ENCODE results near the gene CAMP. TPM values are rescaled to one million over a fixed set of nuclear protein-coding genes. Genes with fewer than 3 reads are reported as not detected.

CAMP gene
- total RNA-seq, 1 experiment from 2014 or later = not detected

DNA sequence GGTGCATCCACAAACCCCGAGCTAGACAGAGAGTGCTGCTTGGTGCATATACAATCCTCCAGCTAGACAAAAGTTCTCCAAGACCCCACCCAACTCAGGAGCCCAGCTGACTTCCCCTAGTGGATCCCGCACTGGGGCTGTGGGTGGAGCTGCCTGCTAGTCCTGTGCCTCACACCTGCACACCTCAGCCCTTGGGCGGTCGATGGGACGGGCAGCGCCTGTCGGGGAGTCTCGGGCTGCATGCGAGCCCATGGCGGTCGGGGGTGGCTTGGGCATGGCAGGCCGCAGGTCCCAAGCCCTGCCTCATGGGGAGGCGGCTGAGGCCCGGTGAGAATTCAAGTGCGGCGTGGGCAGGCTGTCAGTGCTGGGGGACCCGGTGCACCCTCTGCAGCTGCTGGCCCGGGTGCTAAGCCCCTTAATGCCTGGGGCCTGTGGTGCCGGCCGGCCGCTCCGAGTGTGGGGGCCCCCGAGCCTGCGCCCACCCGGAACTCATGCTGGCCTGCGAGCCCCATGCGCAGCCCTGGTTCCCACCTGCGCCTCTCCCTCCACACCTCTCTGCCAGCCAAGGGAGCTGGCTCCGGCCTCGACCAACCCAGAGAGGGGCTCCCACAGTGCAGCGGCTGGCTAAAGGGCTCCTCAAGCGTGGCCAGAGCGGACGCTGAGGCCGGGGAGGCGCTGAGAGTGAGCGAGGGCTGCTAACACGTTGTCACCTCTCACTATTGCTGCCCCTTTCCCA is 48.6 kb downstream of the CAMP start:
- Histone ChIP-seq H3K27me3 (no peaks in the 10 kb centered on the region), H3K9me3 (no peaks in the 10 kb centered on the region), H3K4me3 (no peak overlapping the region), H3K36me3 (no peaks in the 10 kb centered on the region)
- no peak for DNase-seq

DNA sequence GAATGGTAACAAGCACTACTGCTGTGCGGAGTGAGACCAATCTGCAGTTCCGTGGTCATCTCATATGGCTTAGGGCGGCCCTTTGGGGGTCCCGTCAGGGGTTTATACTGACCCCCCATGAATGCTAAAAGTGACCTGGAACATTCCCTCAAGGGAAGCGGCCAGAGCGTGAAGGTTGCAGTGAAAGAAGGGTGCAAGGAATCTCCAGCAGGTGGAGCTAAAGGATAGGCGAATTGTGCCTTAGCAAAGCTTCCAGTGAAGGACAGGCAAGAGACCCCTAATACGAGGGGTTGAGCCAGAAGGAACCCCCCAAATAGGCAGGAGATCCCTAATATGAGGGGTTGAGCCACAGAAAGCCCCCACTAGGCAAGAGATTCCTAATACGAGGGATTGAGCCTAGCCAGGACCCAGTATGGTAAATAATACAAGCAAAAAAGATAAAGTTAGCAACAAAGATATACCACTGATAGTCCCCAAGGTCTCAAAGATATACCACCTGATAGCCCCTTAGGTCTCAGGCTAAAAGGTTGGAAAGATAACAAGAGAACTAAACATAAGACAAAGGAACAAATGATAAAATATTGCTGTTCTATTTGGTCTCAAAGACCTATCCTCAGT is 50.4 kb downstream of the CAMP start:
- Histone ChIP-seq H3K4me3 (no peak overlapping the region), H3K9me3 (no peaks in the 10 kb centered on the region), H3K36me3 (no peaks in the 10 kb centered on the region), H3K27me3 (no peaks in the 10 kb centered on the region)
- DNase-seq = peak; percentile 11

DNA sequence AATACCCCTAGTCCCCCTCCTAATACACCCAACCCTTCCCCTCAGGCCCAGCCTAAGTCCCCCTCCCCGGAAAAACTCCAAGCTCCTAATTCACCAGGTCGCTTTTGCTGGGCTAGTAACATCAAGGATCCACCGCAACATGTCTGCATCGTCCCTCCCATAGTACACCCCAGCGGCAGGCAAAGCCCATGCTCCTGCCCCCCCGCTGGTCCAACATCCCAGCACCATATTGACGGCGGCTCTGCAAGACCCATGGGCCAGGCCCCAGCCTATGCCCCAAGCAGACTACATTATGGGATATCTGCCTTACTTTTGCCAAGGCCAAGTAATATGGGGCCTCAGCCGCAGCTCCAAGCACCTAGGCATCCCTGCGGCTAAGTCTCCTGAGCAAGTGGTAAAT is 51.2 kb downstream of the CAMP start:
- no peaks in the 10 kb centered on the region for H3K9me3 ChIP-seq
- H3K4me3 ChIP-seq = no peak overlapping the region
- no peaks in the 10 kb centered on the region for H3K27me3 ChIP-seq
- no peak for DNase-seq
- H3K36me3 ChIP-seq = no peaks in the 10 kb centered on the region

Other genes with a start within 250 kb of the CAMP start
- gene MAP4, start 207.1 kb upstream of the CAMP start, total RNA-seq (2014; rRNA removed; shearing (Covaris generic); ENCODE audit: low replicate concordance) = 38.5 and 46.2 TPM in 2 replicates
- 11.2 and 25.3 TPM in 2 replicates for gene CDC25A, start 35.1 kb upstream of the CAMP start, total RNA-seq (2014; rRNA removed; shearing (Covaris generic); ENCODE audit: low replicate concordance)
- 3.0 and 4.5 TPM in 2 replicates for gene ZNF589, start 17.6 kb downstream of the CAMP start, total RNA-seq (2014; rRNA removed; shearing (Covaris generic); ENCODE audit: low replicate concordance)
- 14.9 and 42.4 TPM in 2 replicates for gene NME6, start 77.9 kb downstream of the CAMP start, total RNA-seq (2014; rRNA removed; shearing (Covaris generic); ENCODE audit: low replicate concordance)
- not detected in 2 replicates for gene SPINK8, start 110.2 kb downstream of the CAMP start, total RNA-seq (2014; rRNA removed; shearing (Covaris generic); ENCODE audit: low replicate concordance)
- gene FBXW12, start 148.7 kb downstream of the CAMP start, total RNA-seq (2014; rRNA removed; shearing (Covaris generic); ENCODE audit: low replicate concordance) = not detected in 2 replicates
- gene PLXNB1, start 206.6 kb downstream of the CAMP start, total RNA-seq (2014; rRNA removed; shearing (Covaris generic); ENCODE audit: low replicate concordance) = 1.6 and 7.0 TPM in 2 replicates
- 26.9 and 28.6 TPM in 2 replicates for gene CCDC51, start 216.6 kb downstream of the CAMP start, total RNA-seq (2014; rRNA removed; shearing (Covaris generic); ENCODE audit: low replicate concordance)
- 316 and 348 TPM in 2 replicates for gene TMA7, start 216.8 kb downstream of the CAMP start, total RNA-seq (2014; rRNA removed; shearing (Covaris generic); ENCODE audit: low replicate concordance)
- 6.8 and 25.3 TPM in 2 replicates for gene ATRIP, start 223.2 kb downstream of the CAMP start, total RNA-seq (2014; rRNA removed; shearing (Covaris generic); ENCODE audit: low replicate concordance)